OCI-LY1 (cell line): ENCODE results near the gene CHN2.

Experiments
- H2AFZ ChIP-seq: fragments of 200-600 bp; sonication (generic), shearing (Covaris generic); 2 replicates; pipeline ENCODE4 v1.6.0; 2014; ENCODE audit warnings: antibody characterized with exemption, mild to moderate bottlenecking, low read length
- H3F3A ChIP-seq: fragments of 200-600 bp; sonication (generic), shearing (Covaris generic); 2 replicates; pipeline ENCODE4 v1.6.0; 2014; ENCODE audit warnings: mild to moderate bottlenecking, antibody characterized with exemption, low read length, moderate library complexity; ENCODE audit not compliant: insufficient read depth
- H3K27ac ChIP-seq: fragments of 200-600 bp; sonication (generic); 2 replicates; pipeline ENCODE4 v1.5.1; 2014; ENCODE audit warnings: low read length, mixed run types, mild to moderate bottlenecking, low read depth; ENCODE audit not compliant: poor library complexity, severe bottlenecking
- H3K27me3 ChIP-seq: fragments of 200-600 bp; sonication (generic); 2 replicates; pipeline ENCODE4 v1.6.0; 2014; ENCODE audit warnings: antibody characterized with exemption, mild to moderate bottlenecking, low read length, moderate library complexity; ENCODE audit not compliant: insufficient read depth
- H3K36me3 ChIP-seq: fragments of 200-600 bp; sonication (generic); 2 replicates; pipeline ENCODE4 v1.6.1; 2014; ENCODE audit warnings: mild to moderate bottlenecking, antibody characterized with exemption, low read length, moderate library complexity, mixed read lengths; ENCODE audit not compliant: insufficient read depth
- H3K4me1 ChIP-seq: fragments of 200-600 bp; sonication (generic); 2 replicates; pipeline ENCODE4 v1.5.1; 2014; ENCODE audit warnings: mild to moderate bottlenecking, low read length, moderate library complexity; ENCODE audit not compliant: insufficient read depth, severe bottlenecking
- H3K4me2 ChIP-seq: fragments of 200-600 bp; sonication (generic), shearing (Covaris generic); 2 replicates; pipeline ENCODE4 v1.6.1; 2014; ENCODE audit warnings: low read length
- H3K4me3 ChIP-seq: fragments of 200-600 bp; sonication (generic); 2 replicates; pipeline ENCODE4 v1.5.1; 2014; ENCODE audit warnings: low read length, low read depth, mild to moderate bottlenecking, mixed read lengths; ENCODE audit not compliant: poor library complexity, severe bottlenecking
- H3K79me2 ChIP-seq: fragments of 200-600 bp; shearing (Covaris generic); 2 replicates; pipeline ENCODE4 v1.6.1; 2016; ENCODE audit warnings: mixed run types, low read length, mixed read lengths; ENCODE audit not compliant: insufficient read depth
- H3K9ac ChIP-seq: fragments of 200-600 bp; sonication (generic), shearing (Covaris generic); 2 replicates; pipeline ENCODE4 v1.6.1; 2014; ENCODE audit warnings: mild to moderate bottlenecking, low read length, mixed read lengths
- H3K9me2 ChIP-seq: fragments of 200-600 bp; sonication (generic), shearing (Covaris generic); 2 replicates; pipeline ENCODE4 v1.6.1; 2014; ENCODE audit warnings: low read depth, mild to moderate bottlenecking, low read length, mixed read lengths
- H3K9me3 ChIP-seq: fragments of 200-600 bp; shearing (Covaris generic); 2 replicates; pipeline ENCODE4 v1.6.1; 2014; ENCODE audit warnings: low read length, mixed read lengths
- H4K20me1 ChIP-seq: fragments of 200-600 bp; sonication (generic), shearing (Covaris generic); 2 replicates; pipeline ENCODE4 v1.6.0; 2016; ENCODE audit warnings: mild to moderate bottlenecking, low read length; ENCODE audit not compliant: insufficient read depth
- CTCF ChIP-seq: fragments of 200-600 bp; sonication (generic), shearing (Covaris generic); IDR thresholded peaks from 2 replicates; pipeline ENCODE4 v1.5.1; 2017; ENCODE audit warnings: mild to moderate bottlenecking, antibody characterized with exemption, low read length, moderate library complexity, mixed read lengths
- EZH2 ChIP-seq: fragments of 200-600 bp; sonication (generic), shearing (Covaris generic); IDR thresholded peaks from 2 replicates; pipeline ENCODE4 v1.8.0; 2017; ENCODE audit warnings: borderline replicate concordance, mixed run types, mild to moderate bottlenecking, antibody characterized with exemption, low read length, moderate library complexity, mixed read lengths

The CHN2 gene

GRCh38 chr7:29367784-29368183 lies 173.2 kb downstream of the CHN2 start:
- H3K4me3 ChIP-seq: no peak overlapping the region
- H3K9me3 ChIP-seq: no peaks in the 10 kb centered on the region
- no peaks in the 10 kb centered on the region for H3F3A ChIP-seq
- no peaks in the 10 kb centered on the region for H3K36me3 ChIP-seq
- no peaks in the 10 kb centered on the region for H3K79me2 ChIP-seq
- no peaks in the 10 kb centered on the region; the same call in 1 of the 2 replicates for H3K27me3 ChIP-seq
- no peak overlapping the region for H2AFZ ChIP-seq
- H4K20me1 ChIP-seq: no peaks in the 10 kb centered on the region
- H3K4me1 ChIP-seq: no peaks in the 10 kb centered on the region
- H3K27ac ChIP-seq: no peak overlapping the region
- TF ChIP-seq CTCF: no peak
- no peak for TF ChIP-seq EZH2
- no peak overlapping the region for H3K4me2 ChIP-seq
- H3K9ac ChIP-seq: no peak overlapping the region
- no peaks in the 10 kb centered on the region for H3K9me2 ChIP-seq

- H3K79me2 ChIP-seq: no peaks in the 10 kb centered on the region
- H3K27ac ChIP-seq: no peak overlapping the region
- no peaks in the 10 kb centered on the region for H4K20me1 ChIP-seq
- H3F3A ChIP-seq: no peaks in the 10 kb centered on the region
- H2AFZ ChIP-seq: no peak overlapping the region
- H3K36me3 ChIP-seq: no peaks in the 10 kb centered on the region
- H3K4me3 ChIP-seq: no peak overlapping the region
- H3K4me1 ChIP-seq: no peaks in the 10 kb centered on the region
- no peaks in the 10 kb centered on the region; the same call in 1 of the 2 replicates for H3K27me3 ChIP-seq
- TF ChIP-seq CTCF (no peak), EZH2 (no peak)
- no peak overlapping the region for H3K9ac ChIP-seq
- no peak overlapping the region for H3K4me2 ChIP-seq
- no peaks in the 10 kb centered on the region for H3K9me3 ChIP-seq
- H3K9me2 ChIP-seq: no peaks in the 10 kb centered on the region
These were observed 175.4 kb downstream of the CHN2 start for GRCh38 chr7:29369909-29370488.

GRCh38 chr7:29370531-29371314 lies 176.1 kb downstream of the CHN2 start:
- no peak overlapping the region for H3K4me3 ChIP-seq
- H3K4me2 ChIP-seq: no peak overlapping the region
- H3K9me2 ChIP-seq: no peaks in the 10 kb centered on the region

More at GRCh38 chr7:29370531-29371314, 176.1 kb downstream of the CHN2 start:
- Histone ChIP-seq H4K20me1 (no peaks in the 10 kb centered on the region), H3K27me3 (no peaks in the 10 kb centered on the region), H2AFZ (no peak overlapping the region), H3K27ac (no peak overlapping the region), H3K9ac (no peak overlapping the region), H3K79me2 (no peaks in the 10 kb centered on the region), H3K36me3 (no peaks in the 10 kb centered on the region), H3K4me1 (no peaks in the 10 kb centered on the region), H3K9me3 (no peaks in the 10 kb centered on the region), H3F3A (no peaks in the 10 kb centered on the region)
- no peak for TF ChIP-seq EZH2
- TF ChIP-seq CTCF: no peak
